B cell (primary cell): ENCODE results near the gene FOXN1.

Source experiments
- EZH2 ChIP-seq: IDR thresholded peaks from 2 replicates; pipeline ENCODE4 v1.6.1; 2012; ENCODE audit warnings: borderline replicate concordance, low read depth, mild to moderate bottlenecking, moderate library complexity, low read length; ENCODE audit not compliant: insufficient read depth, poor library complexity, severe bottlenecking
- TF ChIP-seq, protein P1 (sequence below): fragments of 200-600 bp; IDR thresholded peaks from one replicate; pipeline ENCODE4 v1.8.0; 2022; ENCODE audit warnings: antibody characterized with exemption, mild to moderate bottlenecking

DNA sequence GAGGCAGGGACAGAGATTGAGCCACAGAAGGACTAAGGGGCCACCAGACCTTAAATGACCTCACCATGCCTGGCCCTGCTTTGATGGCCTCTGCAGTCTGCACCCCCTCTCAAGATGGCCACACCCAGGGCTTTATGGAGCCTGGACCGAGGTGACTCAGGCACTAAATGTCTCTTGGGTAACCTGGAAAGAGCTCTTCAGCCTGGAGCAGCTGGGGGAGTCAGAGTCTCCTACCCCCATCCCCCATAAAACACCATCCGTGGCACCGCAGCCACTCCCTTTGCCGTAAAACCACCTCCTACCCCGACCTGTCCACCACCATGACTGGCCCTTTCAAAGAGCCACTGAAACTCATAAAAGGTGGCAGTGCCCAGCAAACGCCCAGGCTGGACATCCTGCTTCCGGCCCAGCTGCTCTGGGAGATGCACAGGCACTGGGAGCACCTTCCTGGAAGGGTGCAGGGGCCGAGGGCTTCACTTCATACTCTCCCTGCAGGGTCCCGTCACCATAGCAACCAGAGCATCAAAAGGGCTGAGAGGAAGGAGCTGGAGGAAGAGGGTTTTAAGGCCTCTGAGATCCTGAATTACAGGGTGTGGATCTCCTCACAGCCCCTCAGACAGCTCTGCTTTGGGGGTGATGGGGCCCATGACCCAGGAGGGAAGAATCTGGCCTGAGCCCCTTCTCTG, 22.3 kb downstream of the FOXN1 start:
- TF ChIP-seq, protein P1, sequence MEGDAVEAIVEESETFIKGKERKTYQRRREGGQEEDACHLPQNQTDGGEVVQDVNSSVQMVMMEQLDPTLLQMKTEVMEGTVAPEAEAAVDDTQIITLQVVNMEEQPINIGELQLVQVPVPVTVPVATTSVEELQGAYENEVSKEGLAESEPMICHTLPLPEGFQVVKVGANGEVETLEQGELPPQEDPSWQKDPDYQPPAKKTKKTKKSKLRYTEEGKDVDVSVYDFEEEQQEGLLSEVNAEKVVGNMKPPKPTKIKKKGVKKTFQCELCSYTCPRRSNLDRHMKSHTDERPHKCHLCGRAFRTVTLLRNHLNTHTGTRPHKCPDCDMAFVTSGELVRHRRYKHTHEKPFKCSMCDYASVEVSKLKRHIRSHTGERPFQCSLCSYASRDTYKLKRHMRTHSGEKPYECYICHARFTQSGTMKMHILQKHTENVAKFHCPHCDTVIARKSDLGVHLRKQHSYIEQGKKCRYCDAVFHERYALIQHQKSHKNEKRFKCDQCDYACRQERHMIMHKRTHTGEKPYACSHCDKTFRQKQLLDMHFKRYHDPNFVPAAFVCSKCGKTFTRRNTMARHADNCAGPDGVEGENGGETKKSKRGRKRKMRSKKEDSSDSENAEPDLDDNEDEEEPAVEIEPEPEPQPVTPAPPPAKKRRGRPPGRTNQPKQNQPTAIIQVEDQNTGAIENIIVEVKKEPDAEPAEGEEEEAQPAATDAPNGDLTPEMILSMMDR = no peak
- no peak for TF ChIP-seq EZH2
